CD4-positive, alpha-beta T cell treated with Interleukin-15 for 1 hour (primary cell): Measurements from ENCODE around the gene ADGRD2.
"Not testable (repeated sequence)": the region's sequence is repeated elsewhere in the genome, so short reads cannot be mapped to it uniquely, and the experiment has no call there.

Experiments
- DNase-seq: peaks from one replicate; pipeline ENCODE4 v3.0.0-alpha.2; 2020

ADGRD2 gene

GRCh38 chr9:124450241-124450924 lies at the start of gene ADGRD2:
Gene ADGRD2, plus strand, starts transcription at chr9:124450451. Its CDS starts 1,216 bp downstream, at chr9:124451667.
- DNase-seq, result no peak

GRCh38 chr9:124403246-124403645 lies 47.0 kb upstream of the ADGRD2 start:
- DNase-seq, result no peak

GRCh38 chr9:124409410-124409809 lies 40.8 kb upstream of the ADGRD2 start:
- DNase-seq, result no peak

GRCh38 chr9:124410321-124410913 lies 39.8 kb upstream of the ADGRD2 start:
- no peak for DNase-seq

- no peak for DNase-seq
Observed at GRCh38 chr9:124411514-124412227, 38.6 kb upstream of the ADGRD2 start.

GRCh38 chr9:124412228-124412575 lies 38.0 kb upstream of the ADGRD2 start:
- DNase-seq, result no peak

GRCh38 chr9:124414612-124415011 lies 35.6 kb upstream of the ADGRD2 start:
- no peak for DNase-seq

GRCh38 chr9:124415102-124415851 lies 35.0 kb upstream of the ADGRD2 start, which contains the start of gene PSMB7:
Gene PSMB7, minus strand, starts transcription at chr9:124415442. Its CDS starts 17 bp downstream, at chr9:124415425.
- DNase-seq, result peak; percentile 96

GRCh38 chr9:124415852-124416484 lies 34.3 kb upstream of the ADGRD2 start:
- no peak for DNase-seq

- no peak for DNase-seq
Observed at GRCh38 chr9:124419832-124420489, 30.3 kb upstream of the ADGRD2 start.

- DNase-seq, result no peak
Observed at GRCh38 chr9:124420991-124421543, 29.2 kb upstream of the ADGRD2 start.

GRCh38 chr9:124423155-124423554 lies 27.1 kb upstream of the ADGRD2 start:
- DNase-seq, result no peak

- no peak for DNase-seq
Observed at GRCh38 chr9:124423591-124423990, 26.7 kb upstream of the ADGRD2 start.

GRCh38 chr9:124425733-124426132 lies 24.5 kb upstream of the ADGRD2 start:
- not testable (repeated sequence) for DNase-seq

GRCh38 chr9:124426361-124426760 lies 23.9 kb upstream of the ADGRD2 start:
- no peak for DNase-seq

- DNase-seq, result no peak
Observed at GRCh38 chr9:124427281-124427680, 23.0 kb upstream of the ADGRD2 start.

- DNase-seq, result no peak
Observed at GRCh38 chr9:124428751-124429529, 21.3 kb upstream of the ADGRD2 start.

GRCh38 chr9:124429530-124429867 lies 20.8 kb upstream of the ADGRD2 start:
- DNase-seq, result no peak

GRCh38 chr9:124436320-124436719 lies 13.9 kb upstream of the ADGRD2 start:
- DNase-seq, result no peak

GRCh38 chr9:124437086-124437485 lies 13.2 kb upstream of the ADGRD2 start:
- no peak for DNase-seq

- no peak for DNase-seq
Observed at GRCh38 chr9:124438091-124438490, 12.2 kb upstream of the ADGRD2 start.
